22Rv1 (cell line): ENCODE data around the gene MMP23B.

Experiments
- CTCF ChIP-seq: fragments of 450-650 bp; IDR thresholded peaks from 2 replicates; pipeline ENCODE4 v1.5.1; 2017; ENCODE audit warnings: mild to moderate bottlenecking
- ZFX ChIP-seq: fragments of 450-650 bp; IDR thresholded peaks from 2 replicates; pipeline ENCODE4 v1.6.1; 2017; ENCODE audit warnings: antibody characterized with exemption, borderline replicate concordance

- TF ChIP-seq CTCF: no peak
- TF ChIP-seq ZFX: no peak
Measured at GRCh38 chr1:1677718-1678580, 46.0 kb downstream of the MMP23B start.
